ENCODE measurements around the gene FAM193A.

The FAM193A gene

DNA sequence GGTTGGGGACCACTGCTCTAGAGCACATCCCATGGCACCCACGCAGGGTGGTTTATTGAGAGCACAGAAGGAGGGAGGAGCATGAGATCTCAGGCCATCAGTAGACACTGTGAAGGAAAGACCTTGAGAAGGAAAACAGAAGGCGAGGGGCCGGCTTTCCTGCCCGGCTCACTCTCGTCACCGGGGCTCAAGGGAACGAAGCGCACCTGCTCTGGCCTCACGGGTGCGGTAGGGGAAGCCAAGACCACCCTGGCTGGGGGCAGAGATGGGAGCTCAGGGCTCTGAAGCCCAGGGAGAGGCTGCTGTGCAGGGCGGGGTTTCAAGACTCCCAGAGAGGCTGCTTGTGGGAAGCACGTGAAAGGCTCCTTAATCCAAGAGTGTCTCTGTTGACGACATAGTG, 113.8 kb downstream of the FAM193A start:
- no peaks in the 10 kb centered on the region for H3K9me3 ChIP-seq (ENCODE audit: insufficient read depth, low read length)
- peaks cover 21% of the 10 kb centered on the region for H3K36me3 ChIP-seq (replicated peaks; ENCODE audit: low read depth, low read length)
- H3K27me3 ChIP-seq (ENCODE audit: low read depth, low read length), result no peaks in the 10 kb centered on the region
- no peaks in the 10 kb centered on the region for H3K4me1 ChIP-seq (ENCODE audit: low read length)
- H4K20me1 ChIP-seq (ENCODE audit: insufficient read depth, low read length), result no peaks in the 10 kb centered on the region
- H3K4me3 ChIP-seq (ENCODE audit: low read length), result no peak overlapping the region
- no peak overlapping the region for H3K27ac ChIP-seq (ENCODE audit: low read length)
- no peak overlapping the region for H3K4me2 ChIP-seq (ENCODE audit: low read length)
- no peak overlapping the region for H2AFZ ChIP-seq (ENCODE audit: low read depth, low read length)
- H3K79me2 ChIP-seq (ENCODE audit: low read length), result no peaks in the 10 kb centered on the region
- no peak for TF ChIP-seq EZH2phosphoT487 (IDR thresholded peaks at IDR 0.05; ENCODE audit: low read depth)
- TF ChIP-seq, protein P1, sequence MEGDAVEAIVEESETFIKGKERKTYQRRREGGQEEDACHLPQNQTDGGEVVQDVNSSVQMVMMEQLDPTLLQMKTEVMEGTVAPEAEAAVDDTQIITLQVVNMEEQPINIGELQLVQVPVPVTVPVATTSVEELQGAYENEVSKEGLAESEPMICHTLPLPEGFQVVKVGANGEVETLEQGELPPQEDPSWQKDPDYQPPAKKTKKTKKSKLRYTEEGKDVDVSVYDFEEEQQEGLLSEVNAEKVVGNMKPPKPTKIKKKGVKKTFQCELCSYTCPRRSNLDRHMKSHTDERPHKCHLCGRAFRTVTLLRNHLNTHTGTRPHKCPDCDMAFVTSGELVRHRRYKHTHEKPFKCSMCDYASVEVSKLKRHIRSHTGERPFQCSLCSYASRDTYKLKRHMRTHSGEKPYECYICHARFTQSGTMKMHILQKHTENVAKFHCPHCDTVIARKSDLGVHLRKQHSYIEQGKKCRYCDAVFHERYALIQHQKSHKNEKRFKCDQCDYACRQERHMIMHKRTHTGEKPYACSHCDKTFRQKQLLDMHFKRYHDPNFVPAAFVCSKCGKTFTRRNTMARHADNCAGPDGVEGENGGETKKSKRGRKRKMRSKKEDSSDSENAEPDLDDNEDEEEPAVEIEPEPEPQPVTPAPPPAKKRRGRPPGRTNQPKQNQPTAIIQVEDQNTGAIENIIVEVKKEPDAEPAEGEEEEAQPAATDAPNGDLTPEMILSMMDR (IDR thresholded peaks at IDR 0.05; ENCODE audit: low read depth, low read length), result no peak
- H3K9ac ChIP-seq (ENCODE audit: low read length), result no peak overlapping the region

DNA sequence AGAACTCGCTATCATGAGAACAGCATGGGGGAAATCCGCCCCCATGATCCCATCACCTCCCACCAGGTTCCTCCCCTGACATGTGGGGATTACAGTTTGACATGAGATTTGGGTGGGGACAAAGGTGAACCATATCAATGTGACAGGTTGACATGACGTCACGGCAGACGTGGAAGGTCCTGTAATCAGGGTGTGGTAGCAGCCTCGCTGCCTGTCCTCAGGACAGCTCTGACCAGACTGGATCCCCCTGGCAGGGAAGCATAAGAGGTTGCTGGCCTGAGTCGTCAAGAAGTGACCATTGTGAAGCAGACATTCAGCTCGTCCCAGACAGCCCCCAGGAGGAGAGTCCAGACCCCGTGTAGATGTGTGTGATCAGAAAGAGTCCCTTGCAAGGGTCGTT, 115.1 kb downstream of the FAM193A start:
- Histone ChIP-seq H4K20me1 (ENCODE audit: insufficient read depth, low read length) (no peaks in the 10 kb centered on the region), H3K4me1 (ENCODE audit: low read length) (no peaks in the 10 kb centered on the region), H2AFZ (ENCODE audit: low read depth, low read length) (no peak overlapping the region), H3K4me3 (ENCODE audit: low read length) (no peak overlapping the region), H3K9ac (ENCODE audit: low read length) (no peak overlapping the region), H3K36me3 (replicated peaks; ENCODE audit: low read depth, low read length) (peaks cover 21% of the 10 kb centered on the region), H3K4me2 (ENCODE audit: low read length) (no peak overlapping the region), H3K9me3 (ENCODE audit: insufficient read depth, low read length) (no peaks in the 10 kb centered on the region), H3K79me2 (ENCODE audit: low read length) (no peaks in the 10 kb centered on the region), H3K27ac (ENCODE audit: low read length) (no peak overlapping the region), H3K27me3 (ENCODE audit: low read depth, low read length) (no peaks in the 10 kb centered on the region)
- no peak for TF ChIP-seq EZH2phosphoT487 (IDR thresholded peaks at IDR 0.05; ENCODE audit: low read depth)
- TF ChIP-seq, protein P1 (IDR thresholded peaks at IDR 0.05; ENCODE audit: low read depth, low read length), result no peak

DNA sequence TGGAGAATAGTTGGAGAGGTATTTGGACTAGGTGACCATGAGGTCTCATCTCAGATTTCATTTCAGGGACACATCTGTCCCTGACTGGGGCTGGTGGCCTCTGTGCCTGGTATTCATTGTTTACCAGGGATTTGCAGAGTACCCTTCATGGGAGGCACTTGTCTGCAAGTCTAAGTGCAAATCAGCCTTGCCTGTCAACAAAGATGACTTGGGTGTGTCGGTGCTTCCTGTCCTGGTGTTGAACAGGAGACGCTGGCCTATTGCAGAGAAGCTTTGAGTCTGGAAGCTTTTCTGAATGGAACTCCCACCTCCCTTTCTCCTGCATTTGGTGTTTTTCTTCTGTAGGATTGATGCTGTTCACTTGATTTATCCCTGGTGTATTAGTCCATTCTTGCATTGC, 115.6 kb downstream of the FAM193A start:
- H3K36me3 ChIP-seq (replicated peaks; ENCODE audit: low read depth, low read length), result peaks cover 18% of the 10 kb centered on the region
- TF ChIP-seq, protein P1 (IDR thresholded peaks at IDR 0.05; ENCODE audit: low read depth, low read length), result no peak
- no peak for TF ChIP-seq EZH2phosphoT487 (IDR thresholded peaks at IDR 0.05; ENCODE audit: low read depth)
- H3K27me3 ChIP-seq (ENCODE audit: low read depth, low read length), result no peaks in the 10 kb centered on the region
- H2AFZ ChIP-seq (ENCODE audit: low read depth, low read length), result no peak overlapping the region
- no peaks in the 10 kb centered on the region for H3K79me2 ChIP-seq (ENCODE audit: low read length)
- H3K4me2 ChIP-seq (ENCODE audit: low read length), result no peak overlapping the region
- no peaks in the 10 kb centered on the region for H4K20me1 ChIP-seq (ENCODE audit: insufficient read depth, low read length)
- no peaks in the 10 kb centered on the region for H3K9me3 ChIP-seq (ENCODE audit: insufficient read depth, low read length)
- H3K9ac ChIP-seq (ENCODE audit: low read length), result no peak overlapping the region
- H3K4me3 ChIP-seq (ENCODE audit: low read length), result no peak overlapping the region
- no peak overlapping the region for H3K27ac ChIP-seq (ENCODE audit: low read length)
- no peaks in the 10 kb centered on the region for H3K4me1 ChIP-seq (ENCODE audit: low read length)

GRCh38 chr4:2652415-2653160, 116.1 kb downstream of the FAM193A start:
- Histone ChIP-seq H3K4me1 (ENCODE audit: low read length) (no peaks in the 10 kb centered on the region), H3K79me2 (ENCODE audit: low read length) (no peaks in the 10 kb centered on the region), H3K36me3 (replicated peaks; ENCODE audit: low read depth, low read length) (peaks cover 18% of the 10 kb centered on the region), H3K4me2 (ENCODE audit: low read length) (no peak overlapping the region), H2AFZ (ENCODE audit: low read depth, low read length) (no peak overlapping the region), H3K27me3 (ENCODE audit: low read depth, low read length) (no peaks in the 10 kb centered on the region), H3K27ac (ENCODE audit: low read length) (no peak overlapping the region), H3K4me3 (ENCODE audit: low read length) (no peak overlapping the region), H3K9me3 (ENCODE audit: insufficient read depth, low read length) (no peaks in the 10 kb centered on the region), H4K20me1 (ENCODE audit: insufficient read depth, low read length) (no peaks in the 10 kb centered on the region), H3K9ac (ENCODE audit: low read length) (no peak overlapping the region)
- TF ChIP-seq EZH2phosphoT487 (IDR thresholded peaks at IDR 0.05; ENCODE audit: low read depth), result no peak
- TF ChIP-seq, protein P1 (IDR thresholded peaks at IDR 0.05; ENCODE audit: low read depth, low read length), result no peak

All from OCI-LY3 (cell line).